ENCODE data around the gene TTLL4.
A peak's percentile ranks its signal among the peaks of the same experiment; 100 is the strongest.

TTLL4 gene

GRCh38 chr2:218717262-218717661 is 6.6 kb downstream of the TTLL4 start:
- DNase-seq (ENCODE audit: low read depth): no peak

- no peak for DNase-seq (ENCODE audit: low read depth)
These were observed 7.4 kb downstream of the TTLL4 start for GRCh38 chr2:218718058-218718457.

- DNase-seq (ENCODE audit: low read depth): no peak
These were observed 8.8 kb downstream of the TTLL4 start for GRCh38 chr2:218719457-218719856.

GRCh38 chr2:218720048-218721041 is 9.7 kb downstream of the TTLL4 start:
- no peak for DNase-seq (ENCODE audit: low read depth)

- no peak for DNase-seq (ENCODE audit: low read depth)
These were observed 10.9 kb downstream of the TTLL4 start for GRCh38 chr2:218721488-218721887.

GRCh38 chr2:218721934-218722333 is 11.3 kb downstream of the TTLL4 start:
- DNase-seq (ENCODE audit: low read depth): no peak

- no peak for DNase-seq (ENCODE audit: low read depth)
These were observed 11.8 kb downstream of the TTLL4 start for GRCh38 chr2:218722419-218722818.

- DNase-seq (ENCODE audit: low read depth): no peak
These were observed 12.5 kb downstream of the TTLL4 start for GRCh38 chr2:218722876-218723785.

- DNase-seq (ENCODE audit: low read depth): no peak
These were observed 15.5 kb downstream of the TTLL4 start for GRCh38 chr2:218726004-218726574.

- DNase-seq (ENCODE audit: low read depth): no peak
These were observed 17.0 kb downstream of the TTLL4 start for GRCh38 chr2:218727502-218728165.

- no peak for DNase-seq (ENCODE audit: low read depth)
These were observed 19.0 kb downstream of the TTLL4 start for GRCh38 chr2:218729640-218730039.

- no peak for DNase-seq (ENCODE audit: low read depth)
These were observed 21.6 kb downstream of the TTLL4 start for GRCh38 chr2:218732052-218732760.

GRCh38 chr2:218732761-218733158 is 22.1 kb downstream of the TTLL4 start:
- DNase-seq (ENCODE audit: low read depth): no peak

GRCh38 chr2:218733171-218734021 is 22.8 kb downstream of the TTLL4 start:
- DNase-seq (ENCODE audit: low read depth): peak; percentile 18

GRCh38 chr2:218734190-218734975 is 23.7 kb downstream of the TTLL4 start:
- no peak for DNase-seq (ENCODE audit: low read depth)

- DNase-seq (ENCODE audit: low read depth): no peak
These were observed 25.9 kb downstream of the TTLL4 start for GRCh38 chr2:218736531-218736930.

- DNase-seq (ENCODE audit: low read depth): no peak
These were observed 32.4 kb downstream of the TTLL4 start for GRCh38 chr2:218743068-218743467.

GRCh38 chr2:218744615-218745014 is 34.0 kb downstream of the TTLL4 start:
- DNase-seq (ENCODE audit: low read depth): no peak

- DNase-seq (ENCODE audit: low read depth): no peak
These were observed 34.5 kb downstream of the TTLL4 start for GRCh38 chr2:218745160-218745558.

Data from GM04504 (cell line).